ENCODE data around the gene NDUFA12. TPM values are rescaled to one million over a fixed set of nuclear protein-coding genes. Genes with fewer than 3 reads are reported as not detected.
A peak's percentile ranks its signal among the peaks of the same experiment; 100 is the strongest.

NDUFA12 gene
- total and polyA plus RNA-seq, 2 of the 13 experiments (the other 11 are each of a cell fraction or from before 2014, with no cell fraction given) = 101 to 173 TPM

DNA sequence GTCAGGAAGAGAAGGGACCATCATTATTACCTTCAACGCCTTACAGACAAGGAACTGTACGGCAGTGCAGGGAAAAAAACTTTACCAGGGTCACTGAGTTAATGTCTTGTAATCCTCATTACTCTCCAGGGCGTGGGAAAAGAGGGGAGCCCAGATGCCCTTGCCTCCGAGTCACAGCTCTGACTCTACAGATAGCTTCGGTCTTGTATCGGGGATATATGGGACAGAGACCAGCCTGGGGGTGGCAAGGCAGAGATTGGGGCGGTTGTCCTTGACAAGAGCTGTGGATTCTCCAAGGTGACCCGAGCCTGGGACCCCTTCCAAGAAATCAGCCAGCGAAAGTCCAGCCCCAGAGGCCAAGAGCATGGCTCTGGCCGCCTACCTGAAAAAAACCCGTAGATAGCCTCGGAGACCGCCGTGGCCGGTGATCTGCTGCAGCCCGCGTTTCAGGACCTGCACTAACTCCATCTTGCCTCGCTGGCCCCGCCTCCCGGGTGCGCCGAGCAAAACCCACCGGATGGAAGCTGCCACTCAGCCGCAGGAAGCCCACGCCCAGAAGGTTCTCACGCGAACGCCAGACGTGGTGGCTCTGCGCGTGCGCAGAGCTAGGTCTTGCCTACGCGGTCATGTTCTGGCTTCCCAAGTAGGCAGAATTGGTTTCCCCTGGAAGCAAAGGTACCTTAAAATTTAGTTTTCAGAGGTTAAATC lies at the start of gene NDUFA12 (continued):
- TF ChIP-seq, protein P1, sequence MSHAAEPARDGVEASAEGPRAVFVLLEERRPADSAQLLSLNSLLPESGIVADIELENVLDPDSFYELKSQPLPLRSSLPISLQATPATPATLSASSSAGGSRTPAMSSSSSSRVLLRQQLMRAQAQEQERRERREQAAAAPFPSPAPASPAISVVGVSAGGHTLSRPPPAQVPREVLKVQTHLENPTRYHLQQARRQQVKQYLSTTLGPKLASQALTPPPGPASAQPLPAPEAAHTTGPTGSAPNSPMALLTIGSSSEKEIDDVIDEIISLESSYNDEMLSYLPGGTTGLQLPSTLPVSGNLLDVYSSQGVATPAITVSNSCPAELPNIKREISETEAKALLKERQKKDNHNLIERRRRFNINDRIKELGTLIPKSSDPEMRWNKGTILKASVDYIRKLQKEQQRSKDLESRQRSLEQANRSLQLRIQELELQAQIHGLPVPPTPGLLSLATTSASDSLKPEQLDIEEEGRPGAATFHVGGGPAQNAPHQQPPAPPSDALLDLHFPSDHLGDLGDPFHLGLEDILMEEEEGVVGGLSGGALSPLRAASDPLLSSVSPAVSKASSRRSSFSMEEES (CRISPR knock-in tag; IDR thresholded peaks at IDR 0.05) = peak; percentile 75; the same call in 1 of the 2 replicates
- TF ChIP-seq ZNF326 (CRISPR knock-in tag; IDR thresholded peaks at IDR 0.05; ENCODE audit: borderline replicate concordance) = no peak
- TF ChIP-seq EZH2 (conservative IDR thresholded peaks at IDR 0.05; ENCODE audit: low read depth, low read length) = no peak
- peak; percentile 95 for TF ChIP-seq ZNF331 (CRISPR knock-in tag; IDR thresholded peaks at IDR 0.05)
- no peak for TF ChIP-seq TGIF2 (CRISPR knock-in tag; IDR thresholded peaks at IDR 0.05)
- TF ChIP-seq GFI1 (CRISPR knock-in tag; IDR thresholded peaks at IDR 0.05; ENCODE audit: borderline replicate concordance) = peak; percentile 68
- TF ChIP-seq, protein P2, sequence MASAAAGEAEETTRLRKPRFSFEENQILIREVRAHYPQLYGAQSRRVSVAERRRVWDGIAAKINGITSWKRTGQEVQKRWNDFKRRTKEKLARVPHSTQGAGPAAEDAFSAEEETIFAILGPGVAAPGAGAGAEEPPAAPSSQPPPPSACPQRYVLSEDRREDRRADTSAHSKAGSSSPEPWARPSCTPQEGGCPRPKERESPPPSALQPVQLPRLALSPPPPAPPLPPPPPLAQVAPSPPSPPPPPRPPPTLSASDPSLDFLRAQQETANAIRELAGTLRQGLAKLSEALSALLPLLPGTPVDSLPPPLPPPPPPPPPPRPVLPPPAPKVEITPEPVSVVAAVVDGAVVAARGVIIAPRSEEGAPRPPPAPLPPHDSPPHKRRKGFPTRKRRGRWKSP (CRISPR knock-in tag; IDR thresholded peaks at IDR 0.05) = 0 out of 2 replicates have a peak, but pooled peaks have one; percentile 41
- no peak for TF ChIP-seq ZNF816 (CRISPR knock-in tag; IDR thresholded peaks at IDR 0.05; ENCODE audit: borderline replicate concordance)
- peak; percentile 92 for TF ChIP-seq XRCC5 (optimal IDR thresholded peaks at IDR 0.05; ENCODE audit: low read length)
- TF ChIP-seq ZNF678 (CRISPR knock-in tag; IDR thresholded peaks at IDR 0.05) = peak; percentile 77; the same call in 1 of the 2 replicates
- no peak for TF ChIP-seq SMYD3 (CRISPR knock-in tag; IDR thresholded peaks at IDR 0.05)
- no peak; the same call in 1 of the 2 replicates for TF ChIP-seq ARHGAP35 (CRISPR knock-in tag; IDR thresholded peaks at IDR 0.05; ENCODE audit: borderline replicate concordance)
- TF ChIP-seq ZNF124 (CRISPR knock-in tag; IDR thresholded peaks at IDR 0.05) = peak; percentile 92; the same call in 1 of the 2 replicates
- TF ChIP-seq PHF21A (CRISPR knock-in tag; IDR thresholded peaks at IDR 0.05) = peak; percentile 69; the same call in 1 of the 2 replicates
- TF ChIP-seq ZFP37 (CRISPR knock-in tag; IDR thresholded peaks at IDR 0.05; ENCODE audit: borderline replicate concordance) = no peak
- TF ChIP-seq, protein P3, sequence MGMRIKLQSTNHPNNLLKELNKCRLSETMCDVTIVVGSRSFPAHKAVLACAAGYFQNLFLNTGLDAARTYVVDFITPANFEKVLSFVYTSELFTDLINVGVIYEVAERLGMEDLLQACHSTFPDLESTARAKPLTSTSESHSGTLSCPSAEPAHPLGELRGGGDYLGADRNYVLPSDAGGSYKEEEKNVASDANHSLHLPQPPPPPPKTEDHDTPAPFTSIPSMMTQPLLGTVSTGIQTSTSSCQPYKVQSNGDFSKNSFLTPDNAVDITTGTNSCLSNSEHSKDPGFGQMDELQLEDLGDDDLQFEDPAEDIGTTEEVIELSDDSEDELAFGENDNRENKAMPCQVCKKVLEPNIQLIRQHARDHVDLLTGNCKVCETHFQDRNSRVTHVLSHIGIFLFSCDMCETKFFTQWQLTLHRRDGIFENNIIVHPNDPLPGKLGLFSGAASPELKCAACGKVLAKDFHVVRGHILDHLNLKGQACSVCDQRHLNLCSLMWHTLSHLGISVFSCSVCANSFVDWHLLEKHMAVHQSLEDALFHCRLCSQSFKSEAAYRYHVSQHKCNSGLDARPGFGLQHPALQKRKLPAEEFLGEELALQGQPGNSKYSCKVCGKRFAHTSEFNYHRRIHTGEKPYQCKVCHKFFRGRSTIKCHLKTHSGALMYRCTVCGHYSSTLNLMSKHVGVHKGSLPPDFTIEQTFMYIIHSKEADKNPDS (CRISPR knock-in tag; IDR thresholded peaks at IDR 0.05) = no peak
- 0 out of 2 replicates have a peak, but pooled peaks have one; percentile 7 for TF ChIP-seq RARA (CRISPR knock-in tag; IDR thresholded peaks at IDR 0.05)
- TF ChIP-seq, protein P4, sequence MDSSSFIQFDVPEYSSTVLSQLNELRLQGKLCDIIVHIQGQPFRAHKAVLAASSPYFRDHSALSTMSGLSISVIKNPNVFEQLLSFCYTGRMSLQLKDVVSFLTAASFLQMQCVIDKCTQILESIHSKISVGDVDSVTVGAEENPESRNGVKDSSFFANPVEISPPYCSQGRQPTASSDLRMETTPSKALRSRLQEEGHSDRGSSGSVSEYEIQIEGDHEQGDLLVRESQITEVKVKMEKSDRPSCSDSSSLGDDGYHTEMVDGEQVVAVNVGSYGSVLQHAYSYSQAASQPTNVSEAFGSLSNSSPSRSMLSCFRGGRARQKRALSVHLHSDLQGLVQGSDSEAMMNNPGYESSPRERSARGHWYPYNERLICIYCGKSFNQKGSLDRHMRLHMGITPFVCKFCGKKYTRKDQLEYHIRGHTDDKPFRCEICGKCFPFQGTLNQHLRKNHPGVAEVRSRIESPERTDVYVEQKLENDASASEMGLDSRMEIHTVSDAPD (CRISPR knock-in tag; IDR thresholded peaks at IDR 0.05) = 0 out of 2 replicates have a peak, but pooled peaks have one; percentile 28
- no peak for TF ChIP-seq CENPT (CRISPR knock-in tag; IDR thresholded peaks at IDR 0.05; ENCODE audit: low read depth)
- TF ChIP-seq, protein P5, sequence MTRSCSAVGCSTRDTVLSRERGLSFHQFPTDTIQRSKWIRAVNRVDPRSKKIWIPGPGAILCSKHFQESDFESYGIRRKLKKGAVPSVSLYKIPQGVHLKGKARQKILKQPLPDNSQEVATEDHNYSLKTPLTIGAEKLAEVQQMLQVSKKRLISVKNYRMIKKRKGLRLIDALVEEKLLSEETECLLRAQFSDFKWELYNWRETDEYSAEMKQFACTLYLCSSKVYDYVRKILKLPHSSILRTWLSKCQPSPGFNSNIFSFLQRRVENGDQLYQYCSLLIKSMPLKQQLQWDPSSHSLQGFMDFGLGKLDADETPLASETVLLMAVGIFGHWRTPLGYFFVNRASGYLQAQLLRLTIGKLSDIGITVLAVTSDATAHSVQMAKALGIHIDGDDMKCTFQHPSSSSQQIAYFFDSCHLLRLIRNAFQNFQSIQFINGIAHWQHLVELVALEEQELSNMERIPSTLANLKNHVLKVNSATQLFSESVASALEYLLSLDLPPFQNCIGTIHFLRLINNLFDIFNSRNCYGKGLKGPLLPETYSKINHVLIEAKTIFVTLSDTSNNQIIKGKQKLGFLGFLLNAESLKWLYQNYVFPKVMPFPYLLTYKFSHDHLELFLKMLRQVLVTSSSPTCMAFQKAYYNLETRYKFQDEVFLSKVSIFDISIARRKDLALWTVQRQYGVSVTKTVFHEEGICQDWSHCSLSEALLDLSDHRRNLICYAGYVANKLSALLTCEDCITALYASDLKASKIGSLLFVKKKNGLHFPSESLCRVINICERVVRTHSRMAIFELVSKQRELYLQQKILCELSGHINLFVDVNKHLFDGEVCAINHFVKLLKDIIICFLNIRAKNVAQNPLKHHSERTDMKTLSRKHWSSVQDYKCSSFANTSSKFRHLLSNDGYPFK (CRISPR knock-in tag; IDR thresholded peaks at IDR 0.05; ENCODE audit: borderline replicate concordance) = peak; percentile 84
